NT2/D1 (cell line): ENCODE results near the gene ZNF749.

ENCODE experiments used
- SUZ12 ChIP-seq: IDR thresholded peaks from 2 replicates; pipeline ENCODE4 v1.6.1; 2011; ENCODE audit not compliant: insufficient read length, insufficient read depth; ENCODE audit errors: extremely low read depth
- YY1 ChIP-seq: IDR thresholded peaks from 2 replicates; pipeline ENCODE4 v1.6.1; 2011; ENCODE audit not compliant: insufficient read length, insufficient read depth
- ZNF274 ChIP-seq: IDR thresholded peaks from 2 replicates; pipeline ENCODE4 v1.6.1; 2011; ENCODE audit warnings: mild to moderate bottlenecking, low read depth, low read length

- TF ChIP-seq ZNF274 (no peak), SUZ12 (no peak), YY1 (no peak)
These were observed 2.8 kb downstream of the ZNF749 start for GRCh38 chr19:57437931-57438330.
